Choroid plexus epithelial cell (primary cell): ENCODE results near the gene ZNF695.
A peak's percentile ranks its signal among the peaks of the same experiment; 100 is the strongest.

Experiments
- DNase-seq: peaks from one replicate; pipeline ENCODE4 v3.0.0-alpha.2; 2010; ENCODE audit warnings: low read depth
- H3K4me3 ChIP-seq: 2 replicates; pipeline ENCODE4 v1.5.1; 2011; ENCODE audit warnings: low read depth, mild to moderate bottlenecking, control low read depth, low read length, moderate library complexity
- CTCF ChIP-seq: conservative IDR thresholded peaks from 2 replicates; pipeline ENCODE4 v1.5.1; 2011; ENCODE audit warnings: low read depth, mild to moderate bottlenecking, control low read depth, inconsistent platforms, low read length, moderate library complexity

ZNF695 gene

GRCh38 chr1:247007511-247008405 is at the start of gene ZNF695:
ZNF695 (minus strand) TSS chr1:247008057; CDS start chr1:247007908, 149 bp downstream.
- peak within 1 kb of the TSS; percentile 86 for H3K4me3 ChIP-seq
- TF ChIP-seq CTCF, result no peak
- peak; percentile 97 for DNase-seq

DNA sequence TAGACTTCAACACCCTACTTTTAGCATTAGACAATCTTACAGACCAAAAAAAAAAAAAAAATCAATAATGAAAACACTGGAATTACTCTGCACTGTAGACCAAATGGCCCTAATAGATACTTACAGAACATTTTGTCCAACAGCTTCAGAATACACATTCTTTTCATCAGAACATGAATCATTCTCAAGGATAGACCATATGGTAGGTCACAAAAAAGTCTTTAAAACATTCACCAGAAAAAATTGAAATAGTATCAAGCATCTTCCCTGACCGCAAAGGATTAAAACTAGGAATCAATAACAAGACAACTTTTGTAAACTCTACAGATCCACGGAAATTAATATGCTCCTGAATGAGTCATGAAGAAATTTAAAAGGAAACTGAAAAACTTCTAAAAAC is 48.2 kb upstream of the ZNF695 start:
- no peak overlapping the region for H3K4me3 ChIP-seq
- TF ChIP-seq CTCF, result no peak

DNA sequence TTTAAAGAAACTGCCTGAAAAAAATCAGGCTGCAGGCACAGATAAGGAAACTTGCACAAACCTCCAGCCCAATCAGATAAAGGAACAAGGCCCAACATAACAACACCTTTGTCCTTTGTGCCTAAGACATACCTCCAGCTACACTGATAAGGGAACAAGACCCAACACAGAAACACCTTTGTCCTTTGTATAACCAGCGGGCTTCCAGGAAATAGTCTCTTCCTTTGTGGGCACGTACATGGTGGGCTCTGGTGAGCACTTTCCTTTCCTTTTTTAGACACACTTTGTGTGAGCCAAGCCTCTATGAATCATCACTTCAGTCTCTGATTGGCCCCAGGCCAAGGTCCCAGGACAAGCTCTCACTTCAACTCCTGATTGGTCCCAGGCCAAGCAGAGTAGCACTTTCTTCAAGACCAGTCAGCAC is 47.1 kb upstream of the ZNF695 start:
- peak; percentile 85 for DNase-seq
- H3K4me3 ChIP-seq, result no peak overlapping the region
- TF ChIP-seq CTCF, result no peak

More for the DNA sequence above, 48.2 kb upstream of the ZNF695 start:
- peak; percentile 60 for DNase-seq

DNA sequence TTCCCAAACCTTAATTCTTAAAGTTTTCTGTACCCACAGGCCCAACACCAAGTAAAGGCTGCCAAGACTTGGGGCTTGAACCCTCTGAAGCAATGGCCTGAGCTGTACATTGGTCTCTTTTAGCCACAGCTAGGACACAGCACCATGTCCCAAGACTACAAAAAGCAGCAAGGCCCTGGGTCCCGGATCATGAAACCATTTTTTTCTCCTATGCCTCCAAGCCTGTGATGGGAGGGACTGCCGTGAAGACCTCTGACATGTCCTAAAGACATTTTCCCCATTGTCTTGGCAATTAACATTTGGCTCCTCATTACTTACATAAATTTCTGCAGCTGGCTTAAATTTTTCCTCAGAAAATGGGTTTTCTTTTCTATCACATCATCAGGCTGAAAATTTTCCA is 39.8 kb upstream of the ZNF695 start:
- no peak overlapping the region for H3K4me3 ChIP-seq
- TF ChIP-seq CTCF, result no peak
- DNase-seq, result no peak

- TF ChIP-seq CTCF, result no peak
- no peak overlapping the region for H3K4me3 ChIP-seq
These were observed 39.4 kb upstream of the ZNF695 start for GRCh38 chr1:247047260-247047659.

DNA sequence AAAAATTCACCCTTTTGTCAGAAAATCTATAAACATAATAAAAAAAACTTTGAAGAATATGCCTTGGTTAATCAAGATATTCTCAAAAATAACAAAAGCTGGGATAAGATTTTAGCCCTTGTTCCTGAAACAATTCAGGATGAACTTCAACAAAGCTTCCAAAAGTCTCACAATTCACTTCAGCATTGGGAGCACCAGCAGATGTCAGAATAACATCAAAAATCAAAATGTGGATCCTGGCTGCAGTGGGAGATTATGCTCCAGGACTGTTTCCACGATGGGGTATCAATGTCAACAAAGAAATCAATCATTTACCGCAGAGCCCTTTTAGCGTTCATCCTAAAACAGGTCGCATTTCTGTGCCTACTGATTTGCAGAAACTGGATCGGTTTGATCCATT is 35.5 kb upstream of the ZNF695 start:
- no peak for DNase-seq
- no peak overlapping the region for H3K4me3 ChIP-seq
- peak; percentile 12 for TF ChIP-seq CTCF

More at GRCh38 chr1:247047260-247047659, 39.4 kb upstream of the ZNF695 start:
- no peak for DNase-seq
